ENCODE measurements around the gene MRPL49. TPM values are rescaled to one million over a fixed set of nuclear protein-coding genes. Genes with fewer than 3 reads are reported as not detected.
"Not testable (repeated sequence)": the region's sequence is repeated elsewhere in the genome, so short reads cannot be mapped to it uniquely, and the experiment has no call there.

MRPL49 gene
- total RNA-seq, 1 donor from 2014 or later, result 52.2 TPM

GRCh38 chr11:65132988-65133700 lies 11.0 kb downstream of the MRPL49 start:
- DNase-seq (ENCODE audit: low read depth, low spot score), result no peak

- no peak for DNase-seq (ENCODE audit: low read depth, low spot score)
Measured at GRCh38 chr11:65133724-65134123, 11.6 kb downstream of the MRPL49 start.

DNA sequence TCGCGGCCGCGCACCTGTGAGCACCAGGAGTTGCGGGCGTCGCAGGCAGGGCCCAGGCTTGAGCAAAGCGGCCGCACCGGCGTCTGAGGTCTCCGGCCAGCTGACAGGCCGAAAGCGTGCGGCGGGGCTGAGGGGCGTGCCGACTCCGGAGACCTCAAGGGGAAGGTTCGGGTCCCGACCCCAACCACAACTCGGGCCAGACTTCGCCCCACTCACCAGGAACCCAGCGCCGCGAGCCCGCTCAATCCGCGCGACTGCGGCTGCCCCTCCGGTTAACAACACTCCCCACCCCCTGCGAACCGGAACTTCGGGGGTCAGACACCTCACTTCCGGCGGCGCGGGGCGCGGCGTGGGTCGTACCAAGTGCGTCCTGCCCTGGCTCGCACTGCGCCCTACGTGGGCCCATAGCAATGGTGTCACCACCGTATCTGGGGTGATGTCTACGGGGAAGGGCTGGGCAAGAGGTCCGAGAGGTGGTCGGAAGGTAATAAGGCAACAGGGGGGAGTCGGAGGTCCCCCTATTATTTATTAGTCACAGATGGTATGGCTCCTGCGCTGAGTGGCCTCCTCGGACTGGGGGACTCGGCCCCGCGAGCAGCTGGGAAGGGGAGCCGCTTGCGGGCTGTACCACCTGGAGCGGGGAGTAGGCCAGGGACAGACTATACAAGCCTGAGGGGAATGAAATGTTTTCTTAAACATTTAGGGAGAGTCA lies 12.3 kb downstream of the MRPL49 start, which contains the start of gene SYVN1:
TSS of gene SYVN1 (minus strand) at position 280 of the 712 bp plus-strand sequence. CDS start 918 bp downstream, outside the sequence.
- DNase-seq (ENCODE audit: low read depth, low spot score), result peak; percentile 51

GRCh38 chr11:65134952-65135632 lies 13.0 kb downstream of the MRPL49 start:
- DNase-seq (ENCODE audit: low read depth, low spot score), result peak; percentile 89

GRCh38 chr11:65135633-65136145 lies 13.6 kb downstream of the MRPL49 start:
- no peak for DNase-seq (ENCODE audit: low read depth, low spot score)

DNA sequence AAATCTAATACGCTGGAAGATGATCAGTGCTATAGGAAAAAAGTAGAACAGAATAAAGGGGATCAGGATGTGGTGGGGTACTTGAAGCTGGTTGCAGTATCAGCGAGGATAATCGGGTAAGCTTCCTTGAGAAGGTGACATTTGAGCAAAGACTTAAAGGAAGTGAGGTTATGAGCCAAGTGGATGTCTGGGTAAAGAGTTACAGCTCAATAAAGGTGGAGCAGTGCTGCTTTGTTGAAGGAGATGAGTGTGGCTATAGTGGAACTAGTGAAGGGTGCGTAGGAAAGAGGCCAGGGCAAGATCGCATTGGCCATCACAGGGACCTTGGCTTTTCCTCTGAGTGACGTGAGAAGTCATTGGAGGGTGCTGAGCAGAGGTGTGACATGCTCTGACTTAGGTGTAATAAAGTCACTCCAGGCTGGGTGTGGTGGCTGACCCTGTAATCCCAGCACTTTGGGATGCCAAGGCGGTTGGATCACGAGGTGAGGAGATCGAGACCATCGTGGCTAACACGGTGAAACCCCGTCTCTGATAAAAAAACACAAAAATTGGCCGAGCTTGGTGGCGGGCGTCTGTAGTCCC lies 14.5 kb downstream of the MRPL49 start:
- no peak for DNase-seq (ENCODE audit: low read depth, low spot score)

GRCh38 chr11:65141896-65142494 lies 19.9 kb downstream of the MRPL49 start:
- no peak for DNase-seq (ENCODE audit: low read depth, low spot score)

GRCh38 chr11:65147352-65148075 lies 25.4 kb downstream of the MRPL49 start:
- no peak for DNase-seq (ENCODE audit: low read depth, low spot score)

DNA sequence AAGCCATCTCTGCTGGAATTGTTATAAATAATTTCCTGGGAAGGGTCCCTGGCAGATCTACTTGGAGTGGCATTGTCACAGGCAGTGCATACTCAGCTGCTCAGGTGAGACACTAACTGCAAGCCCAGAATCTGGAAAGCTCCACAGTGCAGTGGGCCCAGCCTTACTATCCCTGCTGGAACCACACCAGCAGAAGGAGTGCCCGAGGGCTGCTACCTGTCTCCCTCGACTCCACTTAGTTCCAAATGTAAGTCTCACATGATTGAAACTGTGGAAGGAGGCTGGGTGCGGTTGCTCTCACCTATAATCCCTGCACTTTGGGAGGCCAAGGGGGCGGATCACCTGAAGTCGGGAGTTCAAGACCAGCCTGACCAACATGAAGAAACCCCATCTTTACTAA lies 26.5 kb downstream of the MRPL49 start:
- no peak for DNase-seq (ENCODE audit: low read depth, low spot score)

DNA sequence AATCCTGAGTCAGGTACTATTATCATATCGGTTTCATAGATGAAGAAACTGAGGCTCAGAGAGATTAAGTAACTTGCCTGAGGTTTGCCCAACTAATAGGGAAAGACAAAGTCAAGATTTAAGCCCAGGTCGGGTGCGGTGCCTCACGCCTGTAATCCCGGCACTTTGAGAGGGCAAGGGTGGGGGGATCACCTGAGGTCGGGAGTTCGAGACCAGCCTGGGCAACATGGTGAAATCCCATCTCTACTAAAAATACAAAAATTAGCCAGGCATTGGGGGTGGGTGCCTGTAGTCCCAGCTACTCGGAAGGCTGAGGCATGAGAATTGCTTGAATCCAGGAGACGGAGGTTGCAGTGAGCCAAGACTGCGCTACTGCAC lies 28.0 kb downstream of the MRPL49 start:
- not testable (repeated sequence) for DNase-seq (ENCODE audit: low read depth, low spot score)

GRCh38 chr11:65150509-65151299 lies 28.6 kb downstream of the MRPL49 start:
- no peak for DNase-seq (ENCODE audit: low read depth, low spot score)

- no peak for DNase-seq (ENCODE audit: low read depth, low spot score)
Measured at GRCh38 chr11:65151331-65151899, 29.3 kb downstream of the MRPL49 start.

- DNase-seq (ENCODE audit: low read depth, low spot score), result no peak
Measured at GRCh38 chr11:65152122-65152521, 30.0 kb downstream of the MRPL49 start.

GRCh38 chr11:65156256-65156655 lies 34.1 kb downstream of the MRPL49 start:
- no peak for DNase-seq (ENCODE audit: low read depth, low spot score)

- no peak for DNase-seq (ENCODE audit: low read depth, low spot score)
Measured at GRCh38 chr11:65156926-65157325, 34.8 kb downstream of the MRPL49 start.

DNA sequence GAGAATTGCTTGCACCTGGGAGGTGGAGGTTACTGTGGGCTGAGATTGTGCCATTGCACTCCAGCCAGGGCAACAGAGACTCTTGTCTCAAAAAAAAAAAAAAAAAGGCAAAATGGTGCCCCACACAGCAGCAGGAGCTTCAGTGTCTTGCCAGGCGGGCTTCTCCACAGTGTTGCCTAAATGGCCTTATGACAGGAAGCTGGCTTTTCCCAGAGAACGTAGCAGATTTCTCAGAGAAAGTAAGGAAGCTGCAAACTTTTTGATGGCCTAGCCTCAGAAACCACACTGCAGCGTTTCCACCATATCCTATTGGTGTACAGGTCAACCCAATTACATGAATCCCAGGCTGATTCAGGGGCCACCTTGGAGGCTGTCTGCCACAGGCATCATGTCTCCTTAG lies 35.2 kb downstream of the MRPL49 start:
- no peak for DNase-seq (ENCODE audit: low read depth, low spot score)

- no peak for DNase-seq (ENCODE audit: low read depth, low spot score)
Measured at GRCh38 chr11:65159012-65159411, 36.9 kb downstream of the MRPL49 start.

GRCh38 chr11:65160643-65161042 lies 38.5 kb downstream of the MRPL49 start:
- no peak for DNase-seq (ENCODE audit: low read depth, low spot score)

- DNase-seq (ENCODE audit: low read depth, low spot score), result no peak
Measured at GRCh38 chr11:65163684-65164083, 41.6 kb downstream of the MRPL49 start.
